ENCODE measurements around the gene EFNB2. TPM values are rescaled to one million over a fixed set of nuclear protein-coding genes. Genes with fewer than 3 reads are reported as not detected.
A peak's percentile ranks its signal among the peaks of the same experiment; 100 is the strongest.

Gene EFNB2
- total RNA-seq, 1 donor from 2014 or later: 37.1 TPM

DNA sequence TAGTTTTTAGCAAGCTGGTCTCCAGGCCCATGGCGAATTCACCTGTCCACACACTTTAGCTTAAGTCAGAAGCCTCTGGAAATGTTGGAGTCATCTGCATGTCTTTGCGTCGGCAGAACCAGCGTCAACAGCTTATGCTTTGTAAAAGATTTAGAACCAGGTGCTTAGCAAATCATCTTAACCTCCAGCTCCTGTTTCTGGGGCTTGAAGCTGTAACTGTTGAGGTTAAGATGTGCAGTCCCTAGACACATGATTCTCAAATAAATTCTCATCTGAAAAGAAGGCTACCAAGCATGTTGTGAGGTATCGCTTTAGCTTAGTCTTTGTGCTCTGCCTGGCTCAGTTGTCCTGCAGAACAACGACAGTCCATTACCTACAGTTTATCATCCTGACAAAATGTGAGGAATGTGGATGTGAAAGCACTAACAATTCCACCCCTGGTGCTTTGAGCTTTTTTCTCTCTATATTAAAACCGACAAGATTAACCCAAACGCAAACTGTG lies 4.4 kb downstream of the EFNB2 start:
- Mint-ChIP-seq H3K27ac (ENCODE audit: unreplicated experiment) (peak overlapping the region; percentile 74), H3K36me3 (ENCODE audit: low read depth) (no peaks in the 10 kb centered on the region), H3K9me3 (ENCODE audit: low read depth) (no peaks in the 10 kb centered on the region), H3K4me1 (ENCODE audit: low read depth) (peaks cover 66% of the 10 kb centered on the region), H3K4me3 (ENCODE audit: unreplicated experiment) (peak overlapping the region; percentile 92), H3K27me3 (ENCODE audit: low read depth) (no peaks in the 10 kb centered on the region)
- TF ChIP-seq, protein P1, sequence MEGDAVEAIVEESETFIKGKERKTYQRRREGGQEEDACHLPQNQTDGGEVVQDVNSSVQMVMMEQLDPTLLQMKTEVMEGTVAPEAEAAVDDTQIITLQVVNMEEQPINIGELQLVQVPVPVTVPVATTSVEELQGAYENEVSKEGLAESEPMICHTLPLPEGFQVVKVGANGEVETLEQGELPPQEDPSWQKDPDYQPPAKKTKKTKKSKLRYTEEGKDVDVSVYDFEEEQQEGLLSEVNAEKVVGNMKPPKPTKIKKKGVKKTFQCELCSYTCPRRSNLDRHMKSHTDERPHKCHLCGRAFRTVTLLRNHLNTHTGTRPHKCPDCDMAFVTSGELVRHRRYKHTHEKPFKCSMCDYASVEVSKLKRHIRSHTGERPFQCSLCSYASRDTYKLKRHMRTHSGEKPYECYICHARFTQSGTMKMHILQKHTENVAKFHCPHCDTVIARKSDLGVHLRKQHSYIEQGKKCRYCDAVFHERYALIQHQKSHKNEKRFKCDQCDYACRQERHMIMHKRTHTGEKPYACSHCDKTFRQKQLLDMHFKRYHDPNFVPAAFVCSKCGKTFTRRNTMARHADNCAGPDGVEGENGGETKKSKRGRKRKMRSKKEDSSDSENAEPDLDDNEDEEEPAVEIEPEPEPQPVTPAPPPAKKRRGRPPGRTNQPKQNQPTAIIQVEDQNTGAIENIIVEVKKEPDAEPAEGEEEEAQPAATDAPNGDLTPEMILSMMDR (IDR thresholded peaks at IDR 0.05): no peak
- DNase-seq (ENCODE audit: low spot score): no peak

GRCh38 chr13:106530171-106530851 lies 5.2 kb downstream of the EFNB2 start:
- Mint-ChIP-seq H3K4me1 (ENCODE audit: low read depth) (peaks cover 71% of the 10 kb centered on the region), H3K27me3 (ENCODE audit: low read depth) (no peaks in the 10 kb centered on the region), H3K9me3 (ENCODE audit: low read depth) (no peaks in the 10 kb centered on the region), H3K36me3 (ENCODE audit: low read depth) (no peaks in the 10 kb centered on the region), H3K4me3 (ENCODE audit: unreplicated experiment) (peak overlapping the region; percentile 26), H3K27ac (ENCODE audit: unreplicated experiment) (peak overlapping the region; percentile 74)
- DNase-seq (ENCODE audit: low spot score): no peak
- TF ChIP-seq, protein P1 (IDR thresholded peaks at IDR 0.05): no peak

GRCh38 chr13:106529415-106530170 lies 5.9 kb downstream of the EFNB2 start:
- no peaks in the 10 kb centered on the region for H3K9me3 Mint-ChIP-seq (ENCODE audit: low read depth)
- H3K4me3 Mint-ChIP-seq (ENCODE audit: unreplicated experiment): peak overlapping the region; percentile 8
- H3K27me3 Mint-ChIP-seq (ENCODE audit: low read depth): no peaks in the 10 kb centered on the region
- no peaks in the 10 kb centered on the region for H3K36me3 Mint-ChIP-seq (ENCODE audit: low read depth)
- peak overlapping the region; percentile 77 for H3K27ac Mint-ChIP-seq (ENCODE audit: unreplicated experiment)
- peaks cover 72% of the 10 kb centered on the region for H3K4me1 Mint-ChIP-seq (ENCODE audit: low read depth)
- TF ChIP-seq, protein P1 (IDR thresholded peaks at IDR 0.05): no peak
- DNase-seq (ENCODE audit: low spot score): no peak

DNA sequence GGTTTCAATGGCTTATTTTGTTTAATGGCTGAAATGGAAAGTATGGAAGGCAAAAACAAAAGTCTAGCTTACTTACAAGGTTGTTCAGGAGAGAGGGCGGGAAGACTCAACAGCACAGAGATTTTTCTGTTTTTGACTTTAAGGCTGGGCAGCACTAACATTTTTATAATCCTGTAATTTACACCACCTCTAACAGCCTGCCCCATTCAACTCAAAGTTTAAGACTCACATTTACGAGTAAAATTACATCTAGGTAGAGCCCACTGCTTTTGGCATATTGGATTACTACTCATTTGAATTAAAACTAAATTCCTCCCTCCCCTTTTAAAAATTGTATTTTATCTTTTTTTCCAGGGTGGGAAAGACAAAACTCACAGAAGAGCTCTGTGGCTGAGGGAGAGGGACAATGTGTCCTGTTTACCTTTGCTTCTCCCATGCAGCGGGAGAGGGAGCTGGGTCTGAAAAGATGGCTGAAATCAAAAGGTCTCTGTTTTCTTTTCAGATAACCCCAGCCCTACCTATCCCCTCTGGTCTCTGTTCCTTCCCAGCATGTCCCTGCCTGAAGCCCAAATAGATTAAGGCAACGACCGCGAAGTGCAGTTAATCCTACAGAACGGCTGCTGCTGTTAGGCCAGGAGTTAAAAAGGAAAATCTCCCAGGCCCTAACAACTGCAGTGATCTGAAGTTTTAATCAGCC lies 6.6 kb downstream of the EFNB2 start:
- H3K9me3 Mint-ChIP-seq (ENCODE audit: low read depth): no peaks in the 10 kb centered on the region
- no peak overlapping the region for H3K4me3 Mint-ChIP-seq (ENCODE audit: unreplicated experiment)
- H3K27me3 Mint-ChIP-seq (ENCODE audit: low read depth): no peaks in the 10 kb centered on the region
- H3K36me3 Mint-ChIP-seq (ENCODE audit: low read depth): no peaks in the 10 kb centered on the region
- peaks cover 77% of the 10 kb centered on the region for H3K4me1 Mint-ChIP-seq (ENCODE audit: low read depth)
- TF ChIP-seq, protein P1 (IDR thresholded peaks at IDR 0.05): no peak
- peak overlapping the region; percentile 77 for H3K27ac Mint-ChIP-seq (ENCODE audit: unreplicated experiment)
- no peak for DNase-seq (ENCODE audit: low spot score)

GRCh38 chr13:106527826-106528225 lies 7.6 kb downstream of the EFNB2 start:
- no peak for DNase-seq (ENCODE audit: low spot score)
- TF ChIP-seq, protein P1 (IDR thresholded peaks at IDR 0.05): no peak
- H3K4me1 Mint-ChIP-seq (ENCODE audit: low read depth): peaks cover 87% of the 10 kb centered on the region
- H3K9me3 Mint-ChIP-seq (ENCODE audit: low read depth): no peaks in the 10 kb centered on the region
- H3K27ac Mint-ChIP-seq (ENCODE audit: unreplicated experiment): peak overlapping the region; percentile 65
- no peaks in the 10 kb centered on the region for H3K27me3 Mint-ChIP-seq (ENCODE audit: low read depth)
- no peak overlapping the region for H3K4me3 Mint-ChIP-seq (ENCODE audit: unreplicated experiment)
- no peaks in the 10 kb centered on the region for H3K36me3 Mint-ChIP-seq (ENCODE audit: low read depth)

Measured in chondrocyte (in vitro differentiated cells).